HG02678 (cell line): ENCODE results near the gene DYRK1A.

Experiments
- ATAC-seq: cut with Tn5 transposase; IDR thresholded peaks from one replicate; pipeline ENCODE4 v1.9.1; 2021; ENCODE audit warnings: mild to moderate bottlenecking, moderate library complexity; ENCODE audit not compliant: unreplicated experiment

The DYRK1A gene

DNA sequence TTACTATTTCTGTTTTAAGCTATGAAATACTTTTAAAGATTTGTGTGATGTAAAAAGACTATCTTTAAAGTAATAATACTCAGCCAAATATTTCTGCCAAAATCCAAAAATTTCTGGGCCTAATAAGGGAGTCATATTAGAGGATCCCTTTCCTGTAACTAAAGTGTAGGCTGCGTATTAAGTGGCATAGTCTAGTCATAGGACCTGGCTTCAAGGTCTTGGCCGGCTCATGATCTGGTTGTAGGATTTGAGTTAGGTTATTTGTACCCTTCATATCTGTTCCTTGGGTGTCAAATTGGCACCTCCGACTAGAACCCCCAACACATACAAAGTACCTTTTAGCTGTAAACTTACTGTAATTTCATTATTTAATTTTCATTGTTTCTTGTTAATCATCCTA, 107.8 kb downstream of the DYRK1A start:
- no peak for ATAC-seq

DNA sequence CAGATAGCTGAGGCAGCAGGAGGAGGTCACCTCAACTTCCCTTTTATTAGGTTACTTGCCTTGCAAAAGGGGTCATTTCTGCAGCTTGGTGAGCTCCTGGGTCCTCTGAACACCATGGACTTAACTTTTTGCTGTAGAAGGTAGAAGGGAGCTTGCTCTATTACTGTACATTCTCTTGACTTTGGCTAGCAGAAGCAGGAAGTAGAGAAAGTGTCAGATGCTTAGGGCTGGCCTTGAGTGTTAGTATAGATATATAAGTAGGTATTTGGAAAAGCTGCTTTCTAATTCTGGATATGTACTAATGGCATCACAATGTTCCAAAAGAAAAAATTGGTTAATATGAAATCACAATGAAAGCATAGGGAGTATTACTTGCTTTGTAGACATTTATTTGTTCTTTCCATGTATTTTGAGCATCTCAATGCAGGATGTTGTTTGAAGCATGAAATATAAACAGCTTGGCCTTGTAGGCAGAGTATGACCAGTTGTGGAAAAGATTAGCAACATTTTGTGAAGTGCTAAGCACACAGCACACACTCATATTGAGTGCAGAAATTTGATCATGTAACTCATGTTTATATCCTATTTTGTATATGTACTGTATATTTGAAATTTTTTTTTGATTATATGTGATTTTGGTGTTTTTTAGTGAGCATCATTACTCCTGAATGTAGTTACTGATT, 108.8 kb downstream of the DYRK1A start:
- ATAC-seq = no peak

DNA sequence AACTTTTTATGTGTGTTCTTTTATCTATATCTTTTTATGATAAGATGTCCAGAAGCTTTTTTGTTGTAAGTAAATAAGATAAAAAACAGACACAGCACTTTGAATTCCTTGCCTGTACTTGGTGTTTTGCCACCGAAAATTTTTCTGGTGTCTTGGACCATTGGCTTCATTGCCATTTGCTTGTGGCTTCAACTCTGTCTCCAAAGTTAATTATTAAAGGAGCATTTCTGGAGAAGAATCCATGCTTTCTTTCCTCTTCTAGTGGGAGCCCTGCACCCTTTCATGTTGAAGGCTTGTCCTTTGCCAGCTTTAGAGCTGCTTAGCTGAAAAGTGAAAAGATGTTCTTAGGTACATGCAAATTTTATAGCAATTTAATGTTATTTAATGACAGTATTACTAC, 112.2 kb downstream of the DYRK1A start:
- no peak for ATAC-seq

DNA sequence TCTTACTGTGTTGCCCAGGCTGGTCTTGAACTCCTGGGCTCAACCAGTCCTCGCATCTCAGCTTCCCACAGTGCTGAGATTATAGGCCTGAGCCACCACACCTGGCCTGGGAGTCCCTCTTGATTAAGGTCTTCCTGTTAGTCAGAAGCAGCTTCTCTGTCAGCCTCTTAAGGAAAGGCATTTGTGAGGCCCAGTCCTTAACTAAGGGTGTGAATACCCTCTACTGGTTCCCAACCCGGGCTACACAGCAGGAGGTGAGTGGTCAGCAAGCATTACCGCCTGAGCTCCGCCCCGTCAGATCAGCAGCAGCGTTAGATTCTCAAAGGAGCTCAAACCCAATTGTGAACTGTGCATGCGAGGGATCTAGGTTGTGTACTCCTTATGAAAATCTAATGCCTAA, 117.2 kb downstream of the DYRK1A start:
- no peak for ATAC-seq

DNA sequence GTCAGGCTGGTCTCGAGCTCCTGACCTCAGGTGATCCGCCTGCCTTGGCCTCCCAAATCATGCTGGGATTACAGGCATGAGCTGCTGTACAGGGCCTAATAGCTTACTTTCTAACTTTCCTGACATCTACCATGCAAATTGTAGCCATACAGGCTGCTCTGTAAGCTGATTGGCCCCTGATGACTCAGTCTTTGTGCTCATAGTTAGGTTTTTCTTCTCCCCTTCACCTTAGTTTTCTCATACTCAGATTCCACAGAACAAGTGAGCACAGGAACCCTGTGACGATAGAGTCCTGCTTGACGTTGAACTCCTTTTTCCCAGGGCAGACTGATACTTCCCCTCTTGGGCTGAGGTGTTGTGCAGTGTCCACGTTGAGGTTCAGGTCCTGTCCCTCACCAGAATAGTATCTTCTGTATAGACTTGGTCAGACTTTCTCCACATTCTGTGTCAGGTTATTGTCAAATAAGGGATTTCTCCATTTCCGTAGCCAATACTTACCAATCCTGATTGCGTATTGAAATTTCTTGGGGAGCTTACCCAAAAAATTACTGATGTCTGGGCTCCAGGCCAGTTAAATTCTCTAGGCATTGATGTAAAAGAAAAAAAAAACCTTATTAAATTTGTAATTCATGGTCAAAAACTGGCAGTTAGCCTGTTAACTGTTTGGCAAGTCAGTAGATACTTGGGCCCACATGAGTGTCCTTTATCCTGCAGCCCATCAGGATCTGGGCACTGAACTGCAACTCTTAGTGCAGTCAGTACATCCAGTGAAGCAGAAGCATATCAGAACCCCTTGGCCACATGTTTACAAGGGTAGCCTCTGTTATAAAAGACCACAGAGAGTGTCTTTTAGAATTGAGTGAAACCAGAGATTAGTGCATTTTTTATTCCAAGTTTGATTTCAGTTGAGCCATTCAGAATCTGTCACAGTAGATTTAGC, 118.2 kb downstream of the DYRK1A start:
- ATAC-seq = no peak

DNA sequence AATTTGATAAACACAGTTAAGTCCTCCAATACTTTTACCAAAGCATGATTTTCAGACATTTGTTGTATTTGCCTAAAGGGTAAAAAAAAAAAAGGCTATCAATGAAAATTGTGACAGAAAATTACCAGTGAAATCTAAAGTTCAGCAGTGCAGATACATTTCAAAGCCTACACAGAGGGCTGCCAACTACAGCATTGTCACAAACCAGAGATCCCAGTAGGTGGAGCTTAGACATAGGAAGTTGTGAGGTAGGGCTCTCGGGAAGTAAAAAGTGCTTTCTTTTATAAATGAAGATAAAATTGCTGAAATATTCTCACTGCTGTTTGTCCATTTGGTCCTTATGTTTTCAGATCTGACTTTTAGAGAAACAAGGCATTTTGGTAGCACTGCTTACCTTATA, 123.0 kb downstream of the DYRK1A start:
- no peak for ATAC-seq

DNA sequence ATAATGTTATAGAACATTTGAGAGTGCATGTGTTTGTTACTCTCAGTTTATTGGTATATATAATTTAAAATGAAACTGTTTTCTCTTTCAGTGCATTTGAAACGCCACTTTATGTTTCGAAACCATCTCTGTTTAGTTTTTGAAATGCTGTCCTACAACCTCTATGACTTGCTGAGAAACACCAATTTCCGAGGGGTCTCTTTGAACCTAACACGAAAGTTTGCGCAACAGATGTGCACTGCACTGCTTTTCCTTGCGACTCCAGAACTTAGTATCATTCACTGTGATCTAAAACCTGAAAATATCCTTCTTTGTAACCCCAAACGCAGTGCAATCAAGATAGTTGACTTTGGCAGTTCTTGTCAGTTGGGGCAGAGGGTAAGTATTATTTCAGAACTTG, 123.5 kb downstream of the DYRK1A start:
- ATAC-seq = no peak

DNA sequence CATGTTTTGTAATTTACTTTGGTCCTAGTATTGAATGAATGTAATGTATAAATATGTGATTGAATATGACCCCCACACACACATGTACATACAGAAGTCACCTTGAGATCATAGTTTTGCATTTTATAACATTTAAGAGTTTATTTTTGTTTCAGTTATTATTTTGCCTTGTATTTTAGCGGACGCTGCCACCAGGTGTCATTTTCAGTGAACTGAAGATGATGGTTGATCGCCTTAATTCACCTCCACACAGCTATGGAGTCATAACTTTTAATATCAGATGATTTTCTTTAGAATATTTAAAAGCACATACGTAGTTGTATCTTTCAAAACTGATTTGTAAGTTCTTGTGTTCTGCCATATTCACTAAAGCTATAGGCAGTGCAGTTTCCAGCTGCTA, 130.4 kb downstream of the DYRK1A start:
- ATAC-seq = no peak

DNA sequence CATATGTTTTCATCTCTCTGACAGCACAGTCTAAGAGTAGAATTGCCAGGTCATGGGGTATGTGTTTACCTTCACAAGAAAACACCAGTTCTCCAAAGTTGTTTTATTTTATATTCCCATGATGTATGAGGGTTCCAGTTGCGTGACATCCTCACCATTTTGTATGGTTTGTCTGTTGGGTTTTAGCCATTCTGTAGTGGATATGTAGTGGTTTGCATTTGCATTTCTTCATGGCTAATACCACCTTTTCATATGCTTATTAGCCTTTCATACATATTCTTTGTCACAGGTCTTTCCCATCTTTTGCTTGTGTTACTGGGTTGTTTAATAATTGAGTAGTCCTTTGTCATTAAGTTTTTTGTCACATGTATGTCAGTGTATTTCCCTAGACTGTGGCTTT, 132.1 kb downstream of the DYRK1A start:
- ATAC-seq = no peak

DNA sequence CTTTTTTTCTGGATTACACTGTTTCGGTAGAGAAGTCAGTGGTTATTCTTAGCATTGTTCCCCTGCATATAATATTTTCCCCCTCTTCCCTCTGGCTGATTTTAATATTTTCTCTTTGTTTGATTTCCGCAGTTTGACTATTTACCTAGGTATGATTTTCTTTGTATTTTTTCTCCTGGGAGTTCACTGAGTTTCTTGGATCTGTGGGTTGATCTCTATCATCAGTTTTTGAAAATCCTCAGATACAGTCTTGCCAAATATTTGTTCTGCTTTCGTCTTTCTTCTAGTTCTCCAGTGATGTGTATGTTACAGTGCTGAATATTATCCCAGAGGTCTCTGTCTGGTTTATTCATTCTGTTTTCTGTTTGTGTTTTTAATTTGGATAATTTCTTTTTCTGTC, 136.4 kb downstream of the DYRK1A start:
- ATAC-seq = no peak

DNA sequence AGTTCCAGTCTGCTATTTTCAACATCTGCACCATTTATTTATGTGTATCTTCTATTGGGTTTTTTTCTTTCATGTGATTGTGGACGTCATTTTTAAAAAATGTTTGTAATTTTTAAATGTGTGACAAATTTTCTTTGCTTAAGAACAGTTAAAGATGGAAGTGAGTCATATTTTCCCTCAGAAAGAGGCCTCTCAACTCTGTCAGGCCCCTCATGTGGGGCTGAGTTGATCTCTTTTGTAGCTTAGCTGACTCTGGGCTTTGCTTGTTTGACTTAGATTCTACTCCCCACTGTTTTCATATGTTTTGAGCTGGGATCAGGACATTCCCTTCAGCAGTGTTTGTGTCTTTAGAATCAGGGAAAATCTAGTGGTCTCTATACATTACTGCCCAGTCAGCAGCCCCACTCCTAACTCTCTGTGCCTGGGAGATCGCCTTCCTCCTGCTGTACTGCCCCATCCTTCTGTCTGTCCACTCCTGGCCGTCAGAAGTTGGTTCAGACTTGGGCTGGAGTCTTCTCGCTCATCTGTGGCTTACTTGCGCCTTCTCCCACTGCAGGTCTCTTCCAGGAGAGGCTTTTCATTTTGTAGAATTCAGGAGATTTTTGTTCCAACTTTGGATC, 137.4 kb downstream of the DYRK1A start:
- no peak for ATAC-seq

DNA sequence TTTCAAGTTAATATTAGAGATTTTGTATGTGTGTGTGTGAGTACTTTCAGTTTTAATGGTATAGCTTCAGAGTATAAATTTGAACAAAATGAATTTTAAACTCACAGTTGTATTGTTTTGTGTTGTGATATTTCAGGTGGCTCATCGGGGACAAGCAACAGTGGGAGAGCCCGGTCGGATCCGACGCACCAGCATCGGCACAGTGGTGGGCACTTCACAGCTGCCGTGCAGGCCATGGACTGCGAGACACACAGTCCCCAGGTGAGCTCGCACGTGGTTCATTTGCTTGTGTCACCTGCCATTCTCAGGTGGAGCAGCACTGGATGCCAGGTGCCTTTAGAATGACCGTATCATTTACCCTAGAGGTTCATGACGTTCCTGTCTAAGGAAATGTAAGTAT, 139.4 kb downstream of the DYRK1A start:
- ATAC-seq = no peak

DNA sequence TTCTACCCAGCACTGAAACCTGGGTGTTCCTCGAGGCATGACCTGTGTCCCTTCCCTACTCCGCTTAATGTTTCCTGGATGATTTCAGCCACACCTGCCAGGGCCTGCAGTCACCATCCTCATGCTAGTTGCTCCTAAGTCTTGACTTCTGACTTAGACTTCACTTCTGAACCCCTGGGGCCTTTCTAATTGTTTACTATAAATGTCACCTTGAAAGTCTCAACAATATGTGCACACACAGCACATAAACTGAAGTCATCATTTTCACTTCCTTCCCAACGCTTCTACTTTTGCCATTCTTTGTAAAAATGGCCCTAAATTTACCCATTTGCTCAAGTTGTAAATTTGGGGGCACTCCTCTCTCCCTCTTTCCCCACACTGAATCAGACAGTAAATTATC, 141.1 kb downstream of the DYRK1A start:
- no peak for ATAC-seq

DNA sequence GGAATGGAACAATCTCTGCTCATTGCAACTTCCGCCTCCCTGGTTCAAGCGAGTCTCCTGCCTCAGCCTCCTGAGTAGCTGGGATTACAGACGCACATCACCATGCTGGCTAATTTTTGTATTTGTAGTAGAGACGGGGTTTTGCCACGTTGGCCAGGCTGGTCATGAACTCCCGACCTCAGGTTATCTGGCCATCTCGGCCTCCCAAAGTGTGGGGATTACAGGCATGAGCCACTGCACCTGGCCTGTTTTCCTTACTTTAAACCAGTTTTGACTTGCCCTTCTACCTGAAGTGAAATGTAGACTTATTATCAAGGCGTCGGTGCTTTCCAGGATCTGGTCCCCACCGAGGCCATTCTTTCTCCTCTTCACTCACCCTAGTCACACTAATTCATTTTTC, 141.8 kb downstream of the DYRK1A start:
- no peak for ATAC-seq

DNA sequence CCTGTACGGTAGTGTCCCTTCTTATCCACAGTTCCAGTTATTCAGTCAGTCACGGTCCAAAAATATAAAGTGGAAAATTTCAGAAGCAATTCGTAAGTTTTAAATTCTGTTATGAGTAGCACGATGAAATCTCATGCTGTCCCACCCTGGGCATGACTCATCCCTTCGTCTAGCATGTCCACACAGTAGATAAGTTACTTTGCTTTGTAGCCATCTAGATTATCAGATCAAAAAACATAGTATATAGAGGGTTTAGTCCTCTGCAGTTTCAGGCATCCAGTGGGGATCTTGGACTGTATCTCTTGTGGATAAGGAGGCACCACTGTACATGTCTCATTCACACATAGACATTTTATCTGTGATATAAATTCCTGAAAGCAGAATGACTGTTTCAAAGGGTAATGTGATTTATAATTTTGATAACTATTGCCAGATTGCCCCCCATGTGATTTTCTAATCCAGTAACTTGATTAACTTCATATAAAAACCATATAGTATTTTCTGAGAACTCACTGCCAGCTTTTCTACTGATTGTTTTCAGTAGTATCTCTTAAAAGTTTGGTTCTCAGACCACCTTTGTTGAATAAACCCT, 143.3 kb downstream of the DYRK1A start:
- no peak for ATAC-seq

DNA sequence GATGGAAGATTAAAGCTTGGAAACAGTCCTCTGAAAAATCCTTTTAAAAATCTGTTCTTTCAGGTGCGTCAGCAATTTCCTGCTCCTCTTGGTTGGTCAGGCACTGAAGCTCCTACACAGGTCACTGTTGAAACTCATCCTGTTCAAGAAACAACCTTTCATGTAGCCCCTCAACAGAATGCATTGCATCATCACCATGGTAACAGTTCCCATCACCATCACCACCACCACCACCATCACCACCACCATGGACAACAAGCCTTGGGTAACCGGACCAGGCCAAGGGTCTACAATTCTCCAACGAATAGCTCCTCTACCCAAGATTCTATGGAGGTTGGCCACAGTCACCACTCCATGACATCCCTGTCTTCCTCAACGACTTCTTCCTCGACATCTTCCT, 145.3 kb downstream of the DYRK1A start:
- ATAC-seq = no peak

DNA sequence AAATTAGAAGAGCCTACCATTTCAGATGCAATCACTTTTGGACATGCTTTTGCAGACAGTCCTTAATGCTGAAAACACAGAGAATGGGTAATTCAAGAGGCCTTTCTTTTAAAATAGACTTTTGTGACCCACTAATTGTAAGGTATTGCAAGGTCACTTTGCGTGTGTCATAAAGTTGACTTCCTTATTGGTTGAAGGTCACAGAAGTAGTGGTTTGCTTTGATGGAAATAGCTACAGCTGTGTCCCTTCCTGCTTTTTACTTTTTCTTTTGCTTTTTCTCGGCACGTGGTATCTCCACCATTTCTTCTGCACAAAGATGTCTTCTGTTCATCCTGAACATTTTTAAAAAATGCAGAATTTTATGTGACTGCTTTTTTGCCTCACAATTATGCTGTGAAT, 146.8 kb downstream of the DYRK1A start:
- ATAC-seq = no peak

DNA sequence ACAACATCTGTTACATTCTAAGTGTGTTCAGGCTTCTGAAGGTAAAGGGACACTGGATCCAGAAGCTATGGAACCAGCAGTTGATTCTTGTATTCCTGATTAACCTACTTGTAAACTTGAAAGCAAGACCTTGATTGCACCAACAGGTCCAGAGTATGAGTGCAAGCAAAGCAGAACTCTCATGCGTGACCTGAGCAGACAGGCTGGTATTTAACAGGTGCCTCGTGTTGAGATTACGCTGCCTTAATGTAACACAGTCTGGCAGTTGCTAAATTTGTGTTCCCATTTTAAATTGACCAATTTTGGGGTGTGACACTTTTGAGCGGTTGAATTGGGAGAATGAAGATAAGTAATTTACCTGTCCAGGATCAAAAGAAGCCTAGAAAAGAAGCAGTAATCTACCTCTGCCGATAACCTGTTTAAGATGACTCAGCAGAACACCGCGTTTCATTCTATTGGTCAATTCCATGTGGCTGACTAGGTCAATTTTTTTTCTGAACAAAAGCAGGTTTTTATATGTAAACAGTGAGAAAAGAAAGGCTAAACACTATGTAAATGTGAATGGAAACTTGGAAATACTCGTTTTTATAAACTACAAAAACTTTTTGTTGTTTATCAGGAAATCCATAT, 147.6 kb downstream of the DYRK1A start:
- no peak for ATAC-seq

DNA sequence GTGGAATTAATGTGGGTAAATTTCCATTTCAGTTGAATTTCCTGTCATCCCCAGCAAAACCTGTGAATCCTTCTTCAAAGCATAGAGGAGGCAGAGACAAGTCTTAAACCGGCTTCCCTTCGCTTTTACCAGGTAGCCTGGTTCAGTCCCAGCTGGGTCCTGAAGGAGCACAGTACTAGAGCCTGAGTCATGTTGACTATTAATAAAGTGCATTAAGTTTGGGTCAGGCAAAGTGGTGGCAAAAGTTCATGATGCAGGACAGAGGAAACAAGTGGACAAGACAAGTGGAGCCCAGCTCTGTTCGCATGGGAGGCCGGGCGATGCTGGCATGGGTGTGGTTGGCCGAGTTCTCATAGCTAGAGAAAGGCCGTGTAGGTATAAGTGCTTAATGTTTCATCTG, 150.4 kb downstream of the DYRK1A start:
- ATAC-seq = no peak

DNA sequence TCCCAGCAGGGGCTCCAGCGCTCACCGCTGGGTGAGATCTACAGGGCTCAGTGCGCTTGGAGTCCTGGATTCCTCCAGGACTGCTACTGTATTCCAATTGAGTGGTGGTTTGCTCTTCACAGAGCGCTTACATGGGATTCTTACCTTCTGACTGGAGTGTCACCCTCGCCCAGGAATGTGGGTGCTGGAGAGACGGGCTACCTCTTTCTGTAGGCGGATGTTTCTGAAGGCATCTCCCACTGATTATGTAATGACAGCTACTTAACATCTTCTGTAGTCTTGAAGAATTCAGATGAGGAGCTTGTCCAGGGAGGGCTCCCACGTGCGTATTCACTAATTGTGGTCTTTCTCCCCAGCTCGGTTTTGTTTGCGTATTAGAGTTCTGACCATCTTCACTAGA, 154.2 kb downstream of the DYRK1A start:
- ATAC-seq = no peak

DNA sequence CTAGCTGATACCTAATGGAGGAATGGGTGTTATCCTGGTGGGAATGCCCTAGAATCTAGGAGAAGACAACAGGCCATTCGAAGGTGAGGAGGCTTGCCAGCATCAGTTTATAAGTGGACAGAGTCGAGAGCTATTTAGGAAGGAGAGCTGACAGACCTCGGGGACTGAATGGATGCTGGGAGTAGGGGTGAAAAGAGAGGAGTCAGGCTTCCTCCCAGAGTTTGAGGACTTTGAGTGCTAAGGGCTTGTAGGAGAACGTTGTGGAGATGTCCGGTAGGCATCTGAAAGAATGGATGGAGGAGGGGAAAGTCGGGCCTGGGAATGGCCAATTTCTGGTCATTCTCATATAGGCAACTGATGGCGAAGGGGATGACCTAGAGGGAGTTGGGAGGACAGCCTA, 155.1 kb downstream of the DYRK1A start:
- ATAC-seq = no peak
